ENCODE results near the gene IPCEF1. TPM values are rescaled to one million over a fixed set of nuclear protein-coding genes. Genes with fewer than 3 reads are reported as not detected.

Gene IPCEF1
- total RNA-seq, 1 experiment from 2014 or later, result not detected

DNA sequence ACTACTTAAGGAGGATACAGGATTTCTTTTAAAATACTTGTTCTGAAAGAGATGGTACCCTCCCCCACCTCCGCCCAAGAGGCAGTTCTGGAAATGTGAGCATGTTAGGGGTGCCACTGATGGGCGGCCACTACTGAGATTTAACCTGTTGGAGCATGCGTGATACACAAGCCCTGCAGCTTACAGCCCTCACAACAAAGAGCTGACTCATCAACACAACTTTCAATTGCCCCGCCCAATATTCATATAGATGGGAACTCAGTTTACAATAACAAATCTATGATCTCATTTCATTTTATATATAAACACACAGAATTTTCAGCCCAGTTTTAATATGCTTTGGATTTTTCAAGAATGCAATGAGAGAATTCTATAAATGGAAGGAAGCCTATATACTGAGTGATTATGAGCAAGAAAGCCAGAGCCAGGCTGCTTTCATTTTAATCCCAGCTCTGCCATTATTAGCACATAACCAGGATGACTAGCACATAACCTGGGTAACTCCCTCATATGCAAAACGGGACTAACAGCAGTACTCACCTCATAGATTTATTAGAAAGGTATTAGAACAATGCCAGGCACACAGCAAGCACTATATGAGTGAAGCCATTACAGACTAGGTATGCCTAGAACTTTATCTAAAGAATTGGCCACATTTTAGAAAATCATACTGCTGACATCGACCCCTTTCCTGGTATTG lies 45.6 kb upstream of the IPCEF1 start:
- ChIA-PET CTCF (interaction anchor here (1.1 kb wide), 1 partner anchor 34 kb away, joined by 3 read pairs; no protein-coding TSS in a partner anchor), POLR2A (interaction anchor here (0.6 to 0.7 kb wide), 2 partner anchors 436 to 523 kb away, joined by 3 to 4 read pairs; no protein-coding TSS in a partner anchor)
- H3K27ac Mint-ChIP-seq (ENCODE audit: low read depth, unreplicated experiment), result no peak overlapping the region
- H3K27me3 Mint-ChIP-seq (ENCODE audit: insufficient read depth, unreplicated experiment), result no peaks in the 10 kb centered on the region
- no peaks in the 10 kb centered on the region for H3K9me3 Mint-ChIP-seq (ENCODE audit: unreplicated experiment)
- no peak overlapping the region for H3K4me3 Mint-ChIP-seq (ENCODE audit: unreplicated experiment)
- H3K4me1 Mint-ChIP-seq (ENCODE audit: insufficient read depth, unreplicated experiment), result peaks cover 6% of the 10 kb centered on the region
- no TSS peak for BruUV-seq (replicated peaks)
- TF ChIP-seq, protein P1, sequence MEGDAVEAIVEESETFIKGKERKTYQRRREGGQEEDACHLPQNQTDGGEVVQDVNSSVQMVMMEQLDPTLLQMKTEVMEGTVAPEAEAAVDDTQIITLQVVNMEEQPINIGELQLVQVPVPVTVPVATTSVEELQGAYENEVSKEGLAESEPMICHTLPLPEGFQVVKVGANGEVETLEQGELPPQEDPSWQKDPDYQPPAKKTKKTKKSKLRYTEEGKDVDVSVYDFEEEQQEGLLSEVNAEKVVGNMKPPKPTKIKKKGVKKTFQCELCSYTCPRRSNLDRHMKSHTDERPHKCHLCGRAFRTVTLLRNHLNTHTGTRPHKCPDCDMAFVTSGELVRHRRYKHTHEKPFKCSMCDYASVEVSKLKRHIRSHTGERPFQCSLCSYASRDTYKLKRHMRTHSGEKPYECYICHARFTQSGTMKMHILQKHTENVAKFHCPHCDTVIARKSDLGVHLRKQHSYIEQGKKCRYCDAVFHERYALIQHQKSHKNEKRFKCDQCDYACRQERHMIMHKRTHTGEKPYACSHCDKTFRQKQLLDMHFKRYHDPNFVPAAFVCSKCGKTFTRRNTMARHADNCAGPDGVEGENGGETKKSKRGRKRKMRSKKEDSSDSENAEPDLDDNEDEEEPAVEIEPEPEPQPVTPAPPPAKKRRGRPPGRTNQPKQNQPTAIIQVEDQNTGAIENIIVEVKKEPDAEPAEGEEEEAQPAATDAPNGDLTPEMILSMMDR (IDR thresholded peaks at IDR 0.05; ENCODE audit: unreplicated experiment), result no peak
- H3K36me3 Mint-ChIP-seq (ENCODE audit: insufficient read depth, unreplicated experiment), result peaks cover 8% of the 10 kb centered on the region
- peak; percentile 61 for DNase-seq (ENCODE audit: unreplicated experiment)
- intact Hi-C loops (cut with micrococcal nuclease), result no loop called here

DNA sequence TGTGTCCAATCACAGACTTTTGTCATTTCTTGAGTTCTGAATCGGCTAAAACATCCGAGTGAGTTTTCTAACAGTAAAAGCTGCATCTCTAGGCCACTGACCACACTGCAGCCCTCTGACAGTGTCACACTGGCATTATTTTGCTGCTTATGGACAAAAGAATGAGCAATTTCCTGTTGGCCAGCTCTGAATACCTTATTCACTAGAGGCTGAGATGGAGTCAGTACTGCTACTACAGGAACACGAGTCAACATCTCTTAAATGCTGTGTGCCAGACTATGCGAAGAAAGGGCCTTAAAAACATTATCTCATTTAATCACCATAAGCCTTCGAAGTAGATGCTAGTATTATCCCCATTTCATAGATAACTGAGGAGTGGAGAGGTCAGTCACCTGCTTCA lies 42.5 kb upstream of the IPCEF1 start:
- Mint-ChIP-seq H3K9me3 (ENCODE audit: unreplicated experiment) (no peaks in the 10 kb centered on the region), H3K4me1 (ENCODE audit: insufficient read depth, unreplicated experiment) (no peaks in the 10 kb centered on the region), H3K36me3 (ENCODE audit: insufficient read depth, unreplicated experiment) (no peaks in the 10 kb centered on the region), H3K27ac (ENCODE audit: low read depth, unreplicated experiment) (no peak overlapping the region), H3K27me3 (ENCODE audit: insufficient read depth, unreplicated experiment) (no peaks in the 10 kb centered on the region), H3K4me3 (ENCODE audit: unreplicated experiment) (no peak overlapping the region)
- CTCF ChIA-PET, result no interaction called here
- TF ChIP-seq, protein P1 (IDR thresholded peaks at IDR 0.05; ENCODE audit: unreplicated experiment), result no peak
- BruUV-seq (replicated peaks), result no TSS peak
- DNase-seq (ENCODE audit: unreplicated experiment), result no peak
- intact Hi-C loops (cut with micrococcal nuclease), result no loop called here
- POLR2A ChIA-PET, result interaction anchor here (0.7 kb wide), 1 partner anchor 41 kb away, joined by 3 read pairs; no protein-coding TSS in a partner anchor

DNA sequence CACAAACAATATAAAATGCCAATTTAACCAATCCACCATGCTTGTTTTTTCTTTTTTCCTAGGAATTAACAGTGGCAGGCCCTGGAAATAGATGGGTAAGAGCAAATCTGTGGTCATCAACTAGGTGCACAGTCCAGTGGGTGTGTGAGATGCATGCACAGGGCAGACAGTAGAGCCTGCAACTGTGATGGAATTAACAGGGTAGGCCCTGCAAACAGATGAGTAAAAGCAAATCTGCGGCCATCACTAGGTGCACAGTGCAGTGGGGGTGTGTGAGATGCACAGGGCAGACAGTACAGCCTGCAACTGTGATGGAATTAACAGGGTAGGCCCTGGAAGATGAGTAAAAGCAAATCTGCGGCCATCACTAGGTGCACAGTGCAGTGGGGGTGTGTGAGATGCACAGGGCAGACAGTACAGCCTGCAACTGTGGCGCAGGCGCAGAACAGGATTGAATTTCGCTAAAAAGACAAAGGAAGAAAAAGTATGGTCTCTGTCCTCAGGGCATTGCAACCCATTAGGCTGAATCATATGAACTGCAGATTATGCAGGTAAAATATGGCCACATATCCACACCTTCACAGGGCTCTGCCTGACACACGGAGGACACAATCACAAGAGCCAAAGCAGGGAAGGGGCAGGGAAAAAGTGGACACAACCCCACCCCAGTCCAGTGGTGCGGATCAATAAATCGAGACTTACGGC lies 41.0 kb upstream of the IPCEF1 start:
- POLR2A ChIA-PET, result no interaction called here
- intact Hi-C loops (cut with micrococcal nuclease), result no loop called here
- TF ChIP-seq, protein P1 (IDR thresholded peaks at IDR 0.05; ENCODE audit: unreplicated experiment), result no peak
- H3K4me3 Mint-ChIP-seq (ENCODE audit: unreplicated experiment), result no peak overlapping the region
- no peak for DNase-seq (ENCODE audit: unreplicated experiment)
- no peaks in the 10 kb centered on the region for H3K4me1 Mint-ChIP-seq (ENCODE audit: insufficient read depth, unreplicated experiment)
- no peaks in the 10 kb centered on the region for H3K9me3 Mint-ChIP-seq (ENCODE audit: unreplicated experiment)
- no TSS peak for BruUV-seq (replicated peaks)
- H3K27ac Mint-ChIP-seq (ENCODE audit: low read depth, unreplicated experiment), result no peak overlapping the region
- H3K36me3 Mint-ChIP-seq (ENCODE audit: insufficient read depth, unreplicated experiment), result no peaks in the 10 kb centered on the region
- no peaks in the 10 kb centered on the region for H3K27me3 Mint-ChIP-seq (ENCODE audit: insufficient read depth, unreplicated experiment)
- CTCF ChIA-PET, result no interaction called here

DNA sequence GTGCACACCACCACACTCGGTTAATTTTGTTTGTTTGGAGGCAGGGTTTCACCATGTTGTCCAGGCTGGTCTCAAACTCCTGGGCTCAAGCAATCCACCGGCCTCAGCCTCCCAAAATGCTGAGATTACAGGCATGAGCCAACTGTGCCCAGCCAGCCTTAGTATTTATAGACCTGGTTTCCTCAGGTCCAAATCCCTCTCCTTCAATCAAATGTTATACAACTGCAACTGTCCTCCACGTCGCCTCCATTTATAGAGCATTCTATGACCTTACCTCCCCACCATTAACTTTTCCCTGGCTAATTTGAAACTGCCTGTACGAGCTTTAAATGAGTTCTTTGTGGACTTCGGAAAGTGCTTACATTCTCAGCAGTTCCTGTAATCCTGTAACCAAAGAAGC lies 39.3 kb upstream of the IPCEF1 start:
- TF ChIP-seq, protein P1 (IDR thresholded peaks at IDR 0.05; ENCODE audit: unreplicated experiment), result no peak
- Mint-ChIP-seq H3K9me3 (ENCODE audit: unreplicated experiment) (no peaks in the 10 kb centered on the region), H3K27ac (ENCODE audit: low read depth, unreplicated experiment) (no peak overlapping the region), H3K27me3 (ENCODE audit: insufficient read depth, unreplicated experiment) (no peaks in the 10 kb centered on the region), H3K4me3 (ENCODE audit: unreplicated experiment) (no peak overlapping the region), H3K4me1 (ENCODE audit: insufficient read depth, unreplicated experiment) (no peaks in the 10 kb centered on the region), H3K36me3 (ENCODE audit: insufficient read depth, unreplicated experiment) (no peaks in the 10 kb centered on the region)
- intact Hi-C loops (cut with micrococcal nuclease), result no loop called here
- DNase-seq (ENCODE audit: unreplicated experiment), result no peak
- no TSS peak for BruUV-seq (replicated peaks)
- POLR2A ChIA-PET, result no interaction called here
- CTCF ChIA-PET, result interaction anchor here (0.6 kb wide), 1 partner anchor 241 kb away, joined by 3 read pairs; no protein-coding TSS in a partner anchor
